ENCODE measurements around the gene TRIM59.

DNA sequence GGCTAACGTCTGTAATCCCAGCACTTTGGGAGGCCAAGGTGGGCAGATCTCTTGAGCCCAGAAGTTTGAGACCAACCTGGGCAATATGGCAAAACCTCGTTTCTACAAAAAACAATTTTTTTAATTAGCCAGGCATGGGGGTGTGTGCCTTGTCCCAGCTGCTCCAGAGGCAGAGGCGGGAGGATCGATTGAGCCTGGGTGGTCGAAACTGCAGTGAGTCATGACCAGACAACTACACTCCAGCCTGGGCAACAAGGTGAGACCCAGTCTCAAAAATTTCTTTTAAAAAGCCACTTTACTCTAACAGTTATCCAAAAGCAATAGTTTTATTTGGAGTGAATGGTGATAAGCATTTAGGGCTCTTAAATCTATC lies 12.5 kb downstream of the TRIM59 start:
- TF ChIP-seq CTCF (IDR thresholded peaks at IDR 0.05), result no peak
- no peak for TF ChIP-seq POLR2A (IDR thresholded peaks at IDR 0.05)
